ENCODE data around the gene ANTXR2.

DNA sequence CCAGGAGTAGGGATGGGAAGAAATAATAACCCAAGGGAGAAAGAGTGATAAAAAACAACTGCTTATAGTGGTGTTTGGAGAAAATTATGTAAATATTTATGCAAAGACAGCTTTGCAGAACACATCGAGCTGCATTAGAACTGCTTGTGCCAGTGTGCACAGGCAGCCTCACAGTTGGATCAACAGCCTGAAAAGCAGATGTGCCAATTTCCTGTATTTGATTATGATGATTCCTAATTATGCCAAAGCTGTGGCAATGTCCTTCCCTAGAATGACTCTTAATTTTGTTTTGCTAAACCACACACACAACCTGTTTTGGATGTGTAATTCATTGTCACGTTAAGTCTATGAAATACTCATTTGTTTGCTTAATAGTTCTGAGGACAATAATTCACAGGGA, 30.6 kb upstream of the ANTXR2 start:
- TF ChIP-seq CTCF (IDR thresholded peaks at IDR 0.05) (no peak), EZH2 (IDR thresholded peaks at IDR 0.05) (no peak)

Measured in neural progenitor cell (in vitro differentiated cells).